ENCODE data around the gene SENP1. TPM values are rescaled to one million over a fixed set of nuclear protein-coding genes. Genes with fewer than 3 reads are reported as not detected.

The SENP1 gene
- total and polyA plus RNA-seq, 8 donors = 13.3 to 28.0 (median 24.6) TPM

DNA sequence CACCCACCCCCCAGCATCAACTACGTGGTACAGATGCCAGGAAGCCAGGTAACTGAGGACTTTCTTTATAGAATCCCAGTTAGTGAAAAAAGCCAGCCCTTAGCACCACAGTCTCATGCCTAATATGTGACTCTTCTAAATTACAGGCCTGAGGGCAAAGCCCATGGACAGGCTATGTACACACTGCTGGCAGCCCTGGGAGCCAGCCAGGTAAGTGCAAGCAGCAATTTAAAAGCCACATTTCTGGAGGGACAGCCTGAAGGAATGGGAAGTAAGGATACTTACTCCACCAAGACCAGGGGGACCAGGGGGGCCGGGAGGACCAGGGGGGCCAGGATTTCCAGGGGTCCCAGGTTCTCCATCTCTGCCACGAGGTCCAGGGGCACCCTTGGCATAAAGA is 108.6 kb downstream of the SENP1 start:
- peaks cover 10 to 17% of the 10 kb centered on the region in 2 donors for H3K4me1 ChIP-seq
- intact Hi-C loops (cut with DNase I) = no loop called here
- ATAC-seq (no peak), DNase-seq (no peak)
- H3K4me3 ChIP-seq = no peak overlapping the region
- H3K36me3 ChIP-seq = no peaks in the 10 kb centered on the region
- TF ChIP-seq, protein P1, sequence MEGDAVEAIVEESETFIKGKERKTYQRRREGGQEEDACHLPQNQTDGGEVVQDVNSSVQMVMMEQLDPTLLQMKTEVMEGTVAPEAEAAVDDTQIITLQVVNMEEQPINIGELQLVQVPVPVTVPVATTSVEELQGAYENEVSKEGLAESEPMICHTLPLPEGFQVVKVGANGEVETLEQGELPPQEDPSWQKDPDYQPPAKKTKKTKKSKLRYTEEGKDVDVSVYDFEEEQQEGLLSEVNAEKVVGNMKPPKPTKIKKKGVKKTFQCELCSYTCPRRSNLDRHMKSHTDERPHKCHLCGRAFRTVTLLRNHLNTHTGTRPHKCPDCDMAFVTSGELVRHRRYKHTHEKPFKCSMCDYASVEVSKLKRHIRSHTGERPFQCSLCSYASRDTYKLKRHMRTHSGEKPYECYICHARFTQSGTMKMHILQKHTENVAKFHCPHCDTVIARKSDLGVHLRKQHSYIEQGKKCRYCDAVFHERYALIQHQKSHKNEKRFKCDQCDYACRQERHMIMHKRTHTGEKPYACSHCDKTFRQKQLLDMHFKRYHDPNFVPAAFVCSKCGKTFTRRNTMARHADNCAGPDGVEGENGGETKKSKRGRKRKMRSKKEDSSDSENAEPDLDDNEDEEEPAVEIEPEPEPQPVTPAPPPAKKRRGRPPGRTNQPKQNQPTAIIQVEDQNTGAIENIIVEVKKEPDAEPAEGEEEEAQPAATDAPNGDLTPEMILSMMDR (IDR thresholded peaks at IDR 0.05) = no peak
- peaks cover 28 to 72% of the 10 kb centered on the region in 2 donors for H3K27me3 ChIP-seq
- H3K9me3 ChIP-seq = no peaks in the 10 kb centered on the region
- no peak overlapping the region for H3K27ac ChIP-seq

DNA sequence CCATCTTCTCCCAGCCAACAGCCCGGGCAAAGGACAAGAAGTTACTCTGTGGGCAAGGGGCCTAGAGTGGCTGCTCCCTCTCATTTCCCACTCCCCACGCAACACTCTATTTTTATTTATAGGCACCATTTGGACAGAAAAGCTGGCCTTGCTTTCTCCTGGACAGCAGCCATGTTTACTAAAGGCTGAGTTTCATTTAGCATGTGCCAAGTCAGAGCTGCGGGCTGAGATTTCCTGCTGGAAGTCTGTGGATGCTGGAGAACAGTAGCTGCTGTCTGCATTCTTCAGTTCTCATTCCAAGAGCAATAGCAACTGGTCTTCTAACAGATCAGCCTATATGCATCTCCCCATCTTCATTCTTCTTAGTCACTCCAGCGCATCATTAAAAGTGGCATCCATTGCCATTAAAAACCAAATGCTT is 109.9 kb downstream of the SENP1 start:
- Histone ChIP-seq H3K27ac (no peak overlapping the region), H3K27me3 (peaks cover 19 to 58% of the 10 kb centered on the region in 2 donors), H3K4me1 (peaks cover 0 to 3% of the 10 kb centered on the region in 2 donors), H3K4me3 (no peak overlapping the region), H3K36me3 (no peaks in the 10 kb centered on the region), H3K9me3 (no peaks in the 10 kb centered on the region)
- TF ChIP-seq, protein P1 (IDR thresholded peaks at IDR 0.05) = no peak
- ATAC-seq = no peak
- DNase-seq = peak in 2 of 4 donors; percentile 87 to 93
- intact Hi-C loops (cut with DNase I) = no loop called here

DNA sequence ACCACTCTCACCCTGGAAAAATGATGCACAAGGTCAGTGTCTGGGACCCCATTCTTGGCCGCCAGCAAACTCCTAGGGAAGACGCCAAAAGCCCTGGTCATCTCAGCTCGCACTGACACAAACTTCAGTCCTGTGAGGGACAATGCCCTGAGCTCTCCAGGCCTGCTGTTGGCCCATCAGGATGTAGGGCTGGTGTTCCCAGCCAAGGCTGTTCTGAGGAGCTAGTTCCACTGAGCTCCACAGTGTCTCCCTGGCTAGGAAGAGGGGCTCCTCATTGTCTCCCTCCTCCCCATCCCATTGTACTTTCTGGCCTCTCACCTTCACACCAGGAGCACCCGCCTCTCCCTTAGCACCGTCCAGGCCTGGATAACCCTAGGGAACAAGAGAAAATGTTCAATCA is 112.4 kb downstream of the SENP1 start:
- TF ChIP-seq, protein P1 (IDR thresholded peaks at IDR 0.05) = no peak
- ATAC-seq (no peak), DNase-seq (no peak)
- intact Hi-C loops (cut with DNase I) = no loop called here
- no peaks in the 10 kb centered on the region for H3K36me3 ChIP-seq
- peaks cover 0 to 33% of the 10 kb centered on the region in 2 donors for H3K27me3 ChIP-seq
- H3K27ac ChIP-seq = no peak overlapping the region
- no peaks in the 10 kb centered on the region for H3K9me3 ChIP-seq
- no peak overlapping the region for H3K4me3 ChIP-seq
- no peaks in the 10 kb centered on the region for H3K4me1 ChIP-seq

Small RNA genes lying within 50 kb of the gene (microRNA-seq; reads per million reads assigned to microRNA genes)
- 0.41 to 0.84 reads per million in 2 donors for gene MIR6505

Other genes starting within 250 kb of the SENP1 start
- 10 to 100 TPM; 29.7 to 32.1 TPM for gene VDR, start 201.1 kb downstream of the SENP1 start, total RNA-seq
- 1 to 10 TPM; 1.1 to 2.2 (median 1.9) TPM for gene VDR, start 201.1 kb downstream of the SENP1 start, polyA plus RNA-seq (ENCODE audit: insufficient read length in 6 of 6)
- 10 to 100 TPM; 43.1 to 66.8 TPM for gene TMEM106C, start 142.5 kb downstream of the SENP1 start, total RNA-seq
- gene TMEM106C, start 142.5 kb downstream of the SENP1 start, polyA plus RNA-seq (ENCODE audit: insufficient read length in 6 of 6) = 10 to 100 TPM; 76.4 to 99.3 (median 88.7) TPM
- gene COL2A1, start 101.6 kb downstream of the SENP1 start, total RNA-seq = under 1 TPM in 1 of 2 donors, not detected in 1; 0.06 TPM
- gene COL2A1, start 101.6 kb downstream of the SENP1 start, polyA plus RNA-seq (ENCODE audit: insufficient read length in 6 of 6) = 10 to 100 TPM; 66.1 to 91.3 (median 71.3) TPM
- 10 to 100 TPM; 52.3 to 61.6 TPM for gene PFKM, start 13.3 kb upstream of the SENP1 start, total RNA-seq
- 10 to 100 TPM; 67.7 to 97.9 (median 75.8) TPM for gene PFKM, start 13.3 kb upstream of the SENP1 start, polyA plus RNA-seq (ENCODE audit: insufficient read length in 6 of 6)
- 10 to 100 TPM; 26.8 to 30.4 TPM for gene ASB8, start 51.4 kb upstream of the SENP1 start, total RNA-seq
- 10 to 100 TPM; 34.6 to 44.5 (median 38.8) TPM for gene ASB8, start 51.4 kb upstream of the SENP1 start, polyA plus RNA-seq (ENCODE audit: insufficient read length in 6 of 6)
- gene CCDC184, start 77.6 kb upstream of the SENP1 start, total RNA-seq = under 1 TPM; 0.58 to 0.73 TPM
- under 1 TPM in 5 of 6 donors, not detected in 1; 0.20 to 0.32 (median 0.28) TPM for gene CCDC184, start 77.6 kb upstream of the SENP1 start, polyA plus RNA-seq (ENCODE audit: insufficient read length in 6 of 6)
- gene OR10AD1, start 97.2 kb upstream of the SENP1 start, total RNA-seq = not detected
- gene OR10AD1, start 97.2 kb upstream of the SENP1 start, polyA plus RNA-seq (ENCODE audit: insufficient read length in 6 of 6) = 1 to 10 TPM in 3 of 6 donors, under 1 TPM in 3; 0.50 to 1.3 (median 0.89) TPM
- 10 to 100 TPM; 17.5 to 20.8 TPM for gene ZNF641, start 244.8 kb upstream of the SENP1 start, total RNA-seq
- gene ZNF641, start 244.8 kb upstream of the SENP1 start, polyA plus RNA-seq (ENCODE audit: insufficient read length in 6 of 6) = 10 to 100 TPM; 26.0 to 32.6 (median 29.4) TPM